Measurements from ENCODE around the gene C2orf74.

DNA sequence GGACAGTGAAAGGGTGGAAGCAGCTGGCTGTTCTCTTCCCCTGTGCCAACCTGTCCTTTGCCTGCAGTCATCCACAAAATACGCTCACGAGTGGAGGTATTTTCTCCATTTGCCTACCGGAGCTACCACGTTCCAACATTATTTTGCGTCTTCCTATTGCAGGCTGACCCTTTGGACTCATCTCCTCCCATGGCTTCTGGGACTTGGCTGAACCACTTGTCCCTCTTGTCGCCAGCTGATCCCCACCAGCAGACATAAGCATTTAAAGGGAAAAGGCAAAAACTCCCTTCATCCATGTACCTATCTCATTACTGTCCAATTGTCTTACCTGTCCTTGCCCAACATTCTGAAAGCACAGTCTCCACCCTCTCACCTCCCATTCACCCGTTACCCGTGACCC is 13.0 kb downstream of the C2orf74 start:
- TF ChIP-seq YY1 (IDR thresholded peaks at IDR 0.05; ENCODE audit: insufficient read depth, insufficient read length): no peak
- no peak for TF ChIP-seq ZNF274 (IDR thresholded peaks at IDR 0.05; ENCODE audit: low read depth, low read length)
- no peak for TF ChIP-seq SUZ12 (IDR thresholded peaks at IDR 0.05; ENCODE audit: extremely low read depth, insufficient read depth, insufficient read length)
